Stimulated activated CD8-positive, alpha-beta memory T cell treated with anti-CD3 and anti-CD28 coated beads, Interleukin-7, amount 100 ng/mL, for 24 hours (primary cell): ENCODE results near the gene NXF3.
"Not testable (repeated sequence)": the region's sequence is repeated elsewhere in the genome, so short reads cannot be mapped to it uniquely, and the experiment has no call there.

ENCODE experiments used
- DNase-seq: peaks from one replicate; pipeline ENCODE4 v3.0.0-alpha.2; 2020; ENCODE audit warnings: low read depth

NXF3 gene

DNA sequence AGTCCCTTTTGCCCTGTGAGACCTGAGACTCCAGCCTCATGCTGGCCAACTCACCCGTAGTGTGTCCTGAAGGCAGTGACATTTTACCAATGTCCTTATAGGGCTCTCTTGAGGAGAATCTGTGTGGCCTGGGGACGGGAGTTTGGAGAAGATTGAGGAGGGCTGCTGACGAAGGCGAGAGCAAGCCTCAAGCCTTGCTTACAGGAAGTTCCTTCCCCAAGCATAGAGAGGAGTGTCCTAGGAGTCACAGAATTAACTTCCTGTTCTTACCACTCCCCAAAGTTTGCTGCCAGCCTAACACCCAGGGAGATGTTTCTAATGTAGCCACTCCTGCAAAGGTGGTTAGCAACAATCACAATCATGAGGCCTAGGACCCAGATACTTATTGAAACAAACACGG lies at the start of gene NXF3:
Gene NXF3, minus strand, starts transcription at position 202 of the 400 bp plus-strand sequence. Its CDS starts 120 bp downstream, at position 82.
- no peak for DNase-seq

DNA sequence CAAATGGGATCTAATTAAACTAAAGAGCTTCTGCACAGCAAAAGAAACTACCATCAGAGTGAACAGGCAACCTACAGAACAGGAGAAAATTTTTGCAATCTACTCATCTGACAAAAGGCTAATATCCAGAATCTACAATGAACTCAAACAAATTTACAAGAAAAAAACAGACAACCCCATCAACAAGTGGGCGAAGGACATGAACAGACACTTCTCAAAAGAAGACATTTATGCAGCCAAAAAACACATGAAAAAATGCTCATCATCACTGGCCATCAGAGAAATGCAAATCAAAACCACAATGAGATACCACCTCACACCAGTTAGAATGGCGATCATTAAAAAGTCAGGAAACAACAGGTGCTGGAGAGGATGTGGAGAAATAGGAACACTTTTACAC lies 43.6 kb upstream of the NXF3 start:
- DNase-seq = not testable (repeated sequence)

- no peak for DNase-seq
These were observed 31.3 kb upstream of the NXF3 start for GRCh38 chrX:103124284-103124683.

DNA sequence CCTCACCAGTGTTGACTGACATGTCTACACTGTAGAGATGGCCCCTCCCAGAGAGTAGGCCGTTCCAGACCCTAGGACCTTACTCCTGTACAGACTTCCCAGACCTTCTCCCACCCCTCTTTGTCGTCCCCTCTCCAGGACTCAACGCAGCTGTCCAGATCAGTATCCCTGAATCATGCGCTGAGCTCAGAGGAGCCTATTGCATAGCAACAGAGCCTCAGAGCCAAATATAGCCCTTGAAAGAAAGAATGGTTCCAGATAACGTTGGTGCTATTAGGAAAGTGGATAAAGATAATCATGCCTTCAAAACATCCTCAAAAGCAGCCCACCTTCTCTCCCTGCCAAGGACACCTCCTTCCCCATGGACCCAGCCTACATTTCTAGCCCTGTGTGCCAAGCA lies 27.8 kb upstream of the NXF3 start:
- no peak for DNase-seq

DNA sequence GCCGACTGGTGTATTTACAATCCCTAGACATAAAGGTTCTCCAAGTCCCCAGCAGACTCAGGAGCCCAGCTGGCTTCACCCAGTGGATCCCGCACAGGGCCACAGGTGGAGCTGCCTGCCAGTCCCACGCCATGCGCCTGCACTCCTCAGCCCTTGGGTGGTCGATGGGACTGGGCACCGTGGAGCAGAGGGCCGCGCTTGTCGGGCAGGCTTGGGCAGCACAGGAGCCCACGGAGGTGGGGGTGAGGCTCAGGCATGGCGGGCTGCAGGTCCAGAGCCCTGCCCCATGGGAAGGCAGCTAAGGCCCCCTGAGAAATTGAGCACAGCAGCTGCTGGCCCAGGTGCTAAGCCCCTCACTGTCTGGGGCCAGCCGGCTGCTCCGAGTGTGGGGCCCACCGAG lies 24.0 kb upstream of the NXF3 start:
- not testable (repeated sequence) for DNase-seq

DNA sequence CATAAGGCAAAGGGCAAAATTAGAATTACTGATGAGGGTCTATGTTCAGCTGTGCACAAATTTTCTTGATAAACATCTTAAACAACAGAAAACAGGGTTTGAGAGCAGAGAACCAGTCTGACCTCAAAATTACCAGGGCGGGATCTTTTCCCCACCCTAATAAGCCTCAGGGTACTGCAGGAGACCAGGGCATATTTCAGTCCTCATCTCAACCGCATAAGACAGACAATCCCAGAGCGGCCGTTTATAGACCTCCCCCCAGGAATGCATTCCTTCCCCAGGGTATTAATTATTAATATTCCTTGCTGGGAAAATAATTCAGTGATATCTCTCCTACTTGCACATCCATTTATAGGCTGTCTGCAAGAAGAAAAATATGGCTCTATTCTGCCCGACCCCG lies 16.6 kb upstream of the NXF3 start:
- DNase-seq = not testable (repeated sequence)

- no peak for DNase-seq
These were observed 14.9 kb upstream of the NXF3 start for GRCh38 chrX:103107836-103108235.

GRCh38 chrX:103107227-103107737 lies 14.3 kb upstream of the NXF3 start:
- not testable (repeated sequence) for DNase-seq

DNA sequence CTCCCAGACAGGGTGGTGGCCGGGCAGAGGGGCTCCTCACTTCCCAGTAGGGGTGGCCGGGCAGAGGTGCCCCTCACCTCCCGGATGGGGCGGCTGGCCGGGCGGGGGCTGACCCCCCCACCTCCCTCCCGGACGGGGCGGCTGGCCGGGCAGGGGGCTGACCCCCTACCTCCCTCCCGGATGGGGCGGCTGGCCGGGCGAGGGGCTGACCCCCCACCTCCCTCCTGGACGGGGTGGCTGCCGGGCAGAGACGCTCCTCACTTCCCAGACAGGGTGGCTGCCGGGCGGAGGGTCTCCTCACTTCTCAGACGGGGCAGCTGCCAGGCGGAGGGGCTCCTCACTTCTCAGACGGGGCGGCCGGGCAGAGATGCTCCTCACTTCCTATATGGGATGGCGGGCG lies 11.4 kb upstream of the NXF3 start:
- not testable (repeated sequence) for DNase-seq

DNA sequence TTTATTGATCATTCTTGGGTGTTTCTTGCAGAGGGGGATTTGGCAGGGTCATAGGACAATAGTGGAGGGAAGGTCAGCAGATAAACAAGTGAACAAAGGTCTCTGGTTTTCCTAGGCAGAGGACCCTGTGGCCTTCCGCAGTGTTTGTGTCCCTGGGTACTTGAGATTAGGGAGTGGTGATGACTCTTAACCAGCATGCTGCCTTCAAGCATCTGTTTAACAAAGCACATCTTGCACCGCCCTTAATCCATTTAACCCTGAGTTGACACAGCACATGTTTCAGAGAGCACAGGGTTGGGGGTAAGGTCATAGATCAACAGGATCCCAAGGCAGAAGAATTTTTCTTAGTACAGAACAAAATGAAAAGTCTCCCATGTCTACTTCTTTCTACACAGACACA lies 10.9 kb upstream of the NXF3 start:
- not testable (repeated sequence) for DNase-seq

DNA sequence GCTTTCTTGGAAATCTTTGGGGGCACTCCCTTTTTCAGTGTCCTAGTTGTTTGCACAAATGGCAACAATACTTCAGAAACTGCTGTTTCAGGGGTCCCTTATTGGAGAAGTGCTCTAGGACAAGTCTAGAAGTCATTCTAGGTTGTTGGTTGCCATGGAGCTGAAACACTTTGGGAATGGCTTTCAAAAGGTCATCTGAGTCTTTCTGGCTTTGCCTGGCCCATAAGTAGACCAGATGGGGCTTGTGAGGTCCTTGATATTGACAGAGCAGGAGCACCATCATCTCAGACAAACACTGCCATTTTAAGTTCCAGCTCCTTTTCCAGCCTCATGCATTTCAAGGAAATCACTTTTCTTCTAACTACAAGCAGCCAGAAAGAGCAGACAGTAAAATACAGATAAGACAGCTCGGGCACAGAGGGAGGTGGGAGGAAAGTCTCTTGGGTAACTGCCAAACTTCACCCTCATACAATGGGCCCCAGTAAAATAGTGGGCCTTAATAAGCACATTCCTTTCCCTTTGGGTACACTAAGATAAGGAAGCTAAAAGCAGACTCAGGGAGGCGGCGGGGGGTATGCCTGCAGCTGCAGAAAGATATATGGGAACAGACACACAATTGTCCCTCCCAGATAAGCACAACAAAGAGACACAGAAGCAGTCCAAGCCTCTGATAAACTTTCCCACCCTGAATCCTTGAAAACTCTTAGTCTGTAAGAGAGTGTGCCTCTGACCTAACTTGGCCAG lies 8.5 kb upstream of the NXF3 start:
- no peak for DNase-seq

GRCh38 chrX:103100484-103100883 lies 7.5 kb upstream of the NXF3 start:
- no peak for DNase-seq

- no peak for DNase-seq
These were observed 6.7 kb upstream of the NXF3 start for GRCh38 chrX:103099691-103100090.

DNA sequence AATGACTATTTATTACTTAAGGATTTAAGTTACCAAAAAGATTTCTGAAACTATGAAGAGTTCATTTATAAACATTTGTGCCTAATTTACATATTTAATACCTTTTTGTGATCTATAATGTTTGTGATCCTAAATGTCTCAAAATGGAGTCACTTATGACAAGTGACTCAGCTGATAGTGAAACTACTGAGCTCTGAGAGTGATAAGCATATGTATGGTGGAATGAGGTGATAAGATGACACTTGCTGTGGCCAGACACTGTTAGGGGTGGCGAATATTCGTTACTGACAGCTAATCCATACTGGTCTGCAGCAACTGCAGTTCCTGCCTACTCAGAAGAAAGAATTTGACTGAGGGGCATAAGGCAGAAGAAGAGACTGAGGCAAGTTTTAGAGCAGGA lies 5.5 kb upstream of the NXF3 start:
- no peak for DNase-seq

- no peak for DNase-seq
These were observed 11.9 kb downstream of the NXF3 start for GRCh38 chrX:103081051-103081450.

DNA sequence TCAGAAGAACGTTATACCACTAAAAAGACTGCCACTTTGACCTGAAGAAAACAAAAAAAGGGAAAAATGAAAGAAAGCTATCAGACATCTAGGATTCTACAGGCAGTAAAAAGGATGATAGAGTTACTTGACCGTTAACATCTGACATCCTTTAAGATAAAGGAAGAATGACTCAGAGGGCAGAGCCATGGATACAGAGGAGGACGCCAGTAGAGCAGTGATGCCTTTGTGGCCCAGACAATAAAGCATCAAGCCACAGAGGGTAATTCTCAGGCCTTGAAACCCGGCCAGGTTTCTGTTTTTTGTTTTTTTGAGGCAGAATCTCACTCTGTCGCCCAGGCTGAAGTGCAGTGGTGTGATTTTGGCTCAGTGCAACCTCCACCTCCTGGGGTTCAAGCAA lies 19.5 kb downstream of the NXF3 start:
- DNase-seq = no peak

DNA sequence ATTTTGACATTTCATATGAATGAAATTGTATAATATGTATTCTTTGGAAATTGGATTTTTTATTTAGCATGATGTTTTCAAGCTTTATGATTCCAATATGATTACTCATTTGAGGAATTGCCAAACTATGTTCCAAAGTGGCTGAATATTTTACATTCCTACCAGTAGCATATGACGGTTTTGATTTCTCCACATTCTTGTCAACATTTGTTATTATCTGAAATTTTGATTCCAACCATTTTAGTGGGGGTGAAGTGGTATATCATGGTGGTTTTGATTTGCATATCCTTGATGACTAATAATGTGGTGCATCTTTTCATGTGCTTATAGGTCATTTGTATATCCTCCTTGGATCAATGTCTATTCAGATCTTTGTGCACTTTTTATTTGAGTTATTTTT lies 26.3 kb downstream of the NXF3 start:
- DNase-seq = no peak

DNA sequence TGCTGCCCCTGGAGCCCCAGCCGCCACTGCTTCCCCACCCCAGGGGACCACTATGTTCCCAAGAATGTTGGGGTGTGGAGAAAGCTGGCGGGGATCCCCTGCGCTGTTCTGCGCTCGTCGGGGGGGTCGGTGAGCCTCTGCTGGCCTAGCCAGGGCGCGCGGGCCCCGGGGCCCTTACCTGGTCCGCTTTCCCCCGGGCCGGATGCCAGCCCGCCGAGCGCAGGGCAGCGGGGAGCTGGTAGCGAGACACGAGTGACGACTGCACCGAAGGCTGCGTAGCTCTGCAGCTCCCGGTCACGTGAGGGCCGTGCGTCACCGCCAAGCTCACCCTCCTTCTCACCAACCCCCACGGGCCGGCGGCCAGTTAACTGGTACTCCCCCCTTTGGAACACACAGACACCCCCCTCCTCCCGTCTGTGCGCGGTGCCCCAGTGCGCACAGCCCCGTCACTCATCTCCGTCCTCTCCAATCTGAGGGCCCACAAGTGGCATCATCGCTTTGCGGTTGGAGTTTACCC lies 29.0 kb downstream of the NXF3 start, which contains the start of gene BEX1:
Gene BEX1, minus strand, starts transcription at position 254 of the 517 bp plus-strand sequence. CDS start 897 bp downstream, outside the sequence.
- no peak for DNase-seq

- DNase-seq = no peak
These were observed 29.6 kb downstream of the NXF3 start for GRCh38 chrX:103063191-103063845.

DNA sequence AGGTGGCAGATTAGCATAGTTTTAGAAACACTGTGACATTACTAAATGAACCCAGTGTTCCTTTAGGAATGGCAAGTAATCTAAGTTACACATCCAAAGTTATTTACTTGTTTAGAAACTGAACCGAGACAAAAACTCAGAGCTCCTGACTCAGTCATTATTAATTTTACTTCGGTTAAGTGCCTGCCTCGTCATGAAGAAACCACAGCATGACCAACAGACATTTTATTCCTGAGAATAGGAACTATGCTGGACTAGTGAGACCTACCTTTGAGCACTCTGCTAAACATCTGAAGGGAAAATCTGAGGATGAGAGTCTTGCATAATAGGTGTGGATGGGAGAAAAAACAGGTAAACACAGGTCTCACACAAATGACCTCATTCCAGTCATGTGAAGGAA lies 31.5 kb downstream of the NXF3 start:
- DNase-seq = no peak

- DNase-seq = no peak
These were observed 36.0 kb downstream of the NXF3 start for GRCh38 chrX:103056902-103057301.

DNA sequence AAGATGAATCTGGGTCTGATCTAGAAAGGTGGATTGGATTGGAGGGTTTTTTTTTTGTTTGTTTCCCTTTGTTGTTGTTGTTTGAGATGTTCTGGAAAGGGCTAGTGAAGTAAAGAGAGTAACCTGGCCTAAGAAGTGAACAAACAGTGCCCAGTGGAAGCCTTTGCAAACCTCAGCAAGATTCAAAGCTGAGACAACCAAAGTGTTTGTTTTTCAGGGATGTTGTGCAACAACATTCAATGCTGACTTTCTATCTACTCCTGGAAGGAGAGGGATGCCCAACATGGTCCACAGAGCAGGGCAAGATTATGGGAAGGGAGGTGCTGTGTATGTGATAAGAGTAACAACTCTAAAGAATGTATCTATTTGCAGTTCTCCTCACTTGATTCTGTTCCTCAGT lies 40.3 kb downstream of the NXF3 start:
- DNase-seq = no peak

- DNase-seq = no peak
These were observed 41.6 kb downstream of the NXF3 start for GRCh38 chrX:103051260-103051789.
